ENCODE measurements around the gene ZNF407.
"Not testable (repeated sequence)": the region's sequence is repeated elsewhere in the genome, so short reads cannot be mapped to it uniquely, and the experiment has no call there.

The ZNF407 gene

DNA sequence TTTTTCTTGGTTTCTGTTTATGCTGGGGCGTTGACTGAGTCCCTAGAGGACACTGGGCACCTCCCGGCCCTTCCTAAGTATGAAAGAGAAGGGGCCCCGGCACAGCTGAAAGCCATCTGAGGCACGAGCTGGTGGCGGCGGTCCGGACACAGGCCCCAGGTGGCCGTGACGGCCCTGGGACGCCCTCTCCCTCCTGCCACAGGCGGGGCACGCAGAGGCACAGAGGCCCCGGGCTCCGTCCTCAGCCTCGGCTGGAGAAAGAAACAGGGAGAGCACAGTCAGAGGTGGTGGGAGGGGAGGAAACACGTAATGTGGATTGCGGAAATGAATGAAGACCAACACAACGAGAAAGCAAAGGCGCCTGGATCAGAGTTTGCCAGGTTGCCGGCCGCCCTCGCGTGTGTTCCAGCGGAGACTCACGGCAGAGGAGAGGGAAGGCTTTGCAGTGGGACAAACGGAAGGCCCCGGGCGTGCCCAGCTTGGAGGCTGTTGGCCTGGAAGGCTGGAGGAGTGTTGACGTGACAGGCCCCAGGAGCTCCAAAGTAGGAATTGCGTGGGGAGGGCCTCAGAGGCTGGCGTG lies 492.2 kb downstream of the ZNF407 start:
- ATAC-seq (replicated peaks; ENCODE audit: extremely low read depth, poor library complexity, severe bottlenecking) (no peak), DNase-seq (ENCODE audit: low spot score in 2 of 2) (no peak)
- Mint-ChIP-seq H3K4me3 (no peak overlapping the region), H3K9me3 (no peaks in the 10 kb centered on the region), H3K4me1 (no peaks in the 10 kb centered on the region), H3K27ac (ENCODE audit: low read depth) (no peak overlapping the region), H3K36me3 (ENCODE audit: insufficient read depth) (no peaks in the 10 kb centered on the region), H3K27me3 (no peaks in the 10 kb centered on the region)

DNA sequence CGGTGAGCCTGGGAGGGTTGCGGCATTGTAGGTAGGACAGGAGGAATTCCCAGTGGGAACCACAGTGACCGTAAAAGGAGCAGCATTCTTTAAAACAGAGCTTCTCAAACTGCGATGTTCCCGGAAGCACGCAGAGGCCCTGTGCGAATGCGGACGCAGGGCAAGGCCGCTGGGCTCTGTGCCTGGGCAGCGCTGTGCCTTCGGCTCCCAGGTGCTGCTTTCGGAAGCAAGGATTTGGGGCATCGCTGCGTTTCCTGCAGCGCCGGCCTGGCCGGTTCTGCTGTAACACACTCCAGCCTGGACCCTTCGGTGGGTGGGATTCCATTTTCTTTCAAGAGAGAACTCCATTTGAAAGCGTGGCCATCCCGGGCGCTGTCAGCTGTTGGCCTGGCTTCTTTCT lies 492.7 kb downstream of the ZNF407 start:
- Mint-ChIP-seq H3K27ac (ENCODE audit: low read depth) (no peak overlapping the region), H3K4me3 (no peak overlapping the region), H3K4me1 (no peaks in the 10 kb centered on the region), H3K9me3 (no peaks in the 10 kb centered on the region), H3K27me3 (no peaks in the 10 kb centered on the region), H3K36me3 (ENCODE audit: insufficient read depth) (no peaks in the 10 kb centered on the region)
- no peak for ATAC-seq (replicated peaks; ENCODE audit: extremely low read depth, poor library complexity, severe bottlenecking)
- no peak for DNase-seq (ENCODE audit: low spot score in 2 of 2)

- H3K9me3 Mint-ChIP-seq: no peaks in the 10 kb centered on the region
- H3K27ac Mint-ChIP-seq (ENCODE audit: low read depth): no peak overlapping the region
- H3K4me3 Mint-ChIP-seq: no peak overlapping the region
- H3K36me3 Mint-ChIP-seq (ENCODE audit: insufficient read depth): no peaks in the 10 kb centered on the region
- DNase-seq (ENCODE audit: low spot score in 2 of 2) (no peak), ATAC-seq (replicated peaks; ENCODE audit: extremely low read depth, poor library complexity, severe bottlenecking) (no peak)
- H3K27me3 Mint-ChIP-seq: no peaks in the 10 kb centered on the region
- no peaks in the 10 kb centered on the region for H3K4me1 Mint-ChIP-seq
Measured at GRCh38 chr18:75097491-75098225, 500.0 kb downstream of the ZNF407 start.

- H3K4me3 Mint-ChIP-seq: no peak overlapping the region
- H3K27ac Mint-ChIP-seq (ENCODE audit: low read depth): no peak overlapping the region
- no peaks in the 10 kb centered on the region for H3K27me3 Mint-ChIP-seq
Measured at GRCh38 chr18:75100832-75101630, 503.4 kb downstream of the ZNF407 start.

DNA sequence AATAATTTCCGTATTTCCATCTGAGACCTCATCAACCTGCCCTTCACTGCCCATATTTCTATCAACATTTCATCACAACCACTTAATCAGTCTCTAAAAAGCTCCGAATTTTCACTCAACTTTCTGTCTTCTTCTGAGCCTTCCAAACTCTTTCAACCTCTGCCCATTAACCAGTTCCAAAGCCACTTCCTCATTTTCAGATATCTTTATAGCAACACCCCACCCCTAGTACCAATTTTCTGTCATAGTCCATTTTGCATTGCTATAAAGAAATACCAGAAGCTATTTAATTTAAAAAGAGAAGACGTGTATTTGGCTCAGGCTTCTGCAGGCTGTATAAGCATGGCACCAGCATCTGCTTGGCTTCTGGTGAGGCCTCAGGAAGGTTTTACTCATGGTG lies 504.2 kb downstream of the ZNF407 start:
- Mint-ChIP-seq H3K9me3 (no peaks in the 10 kb centered on the region), H3K27me3 (no peaks in the 10 kb centered on the region), H3K4me1 (no peaks in the 10 kb centered on the region), H3K27ac (ENCODE audit: low read depth) (no peak overlapping the region), H3K4me3 (no peak overlapping the region), H3K36me3 (ENCODE audit: insufficient read depth) (no peaks in the 10 kb centered on the region)
- ATAC-seq (replicated peaks; ENCODE audit: extremely low read depth, poor library complexity, severe bottlenecking) (no peak), DNase-seq (ENCODE audit: low spot score in 2 of 2) (no peak)

More at GRCh38 chr18:75100832-75101630, 503.4 kb downstream of the ZNF407 start:
- Mint-ChIP-seq H3K36me3 (ENCODE audit: insufficient read depth) (no peaks in the 10 kb centered on the region), H3K4me1 (no peaks in the 10 kb centered on the region), H3K9me3 (no peaks in the 10 kb centered on the region)
- no peak for DNase-seq (ENCODE audit: low spot score in 2 of 2)
- no peak for ATAC-seq (replicated peaks; ENCODE audit: extremely low read depth, poor library complexity, severe bottlenecking)

DNA sequence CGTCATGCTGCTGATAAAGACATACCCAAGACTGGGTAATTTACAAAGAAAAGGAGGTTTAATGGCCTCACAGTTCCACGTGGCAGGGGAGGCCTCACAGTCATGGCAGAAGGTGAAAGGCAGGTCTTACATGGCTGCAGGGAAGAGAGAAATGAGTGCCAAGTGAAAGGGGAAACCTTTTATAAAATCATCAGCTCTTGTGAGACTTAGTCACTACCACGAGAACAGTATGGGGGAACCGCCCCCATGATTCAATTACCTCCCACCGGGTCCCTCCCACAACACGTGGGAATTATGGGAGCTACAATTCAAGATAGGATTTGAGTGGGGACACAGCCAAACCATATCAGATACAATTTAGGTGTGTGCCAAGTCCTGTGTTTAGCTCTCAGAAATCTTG lies 506.4 kb downstream of the ZNF407 start:
- not testable (repeated sequence) for ATAC-seq (replicated peaks; ENCODE audit: extremely low read depth, poor library complexity, severe bottlenecking); H3K9me3 Mint-ChIP-seq; H3K27ac Mint-ChIP-seq (ENCODE audit: low read depth); H3K4me3 Mint-ChIP-seq; H3K36me3 Mint-ChIP-seq (ENCODE audit: insufficient read depth); DNase-seq (ENCODE audit: low spot score in 2 of 2); H3K4me1 Mint-ChIP-seq
- peaks cover 14% of the 10 kb centered on the region for H3K27me3 Mint-ChIP-seq

DNA sequence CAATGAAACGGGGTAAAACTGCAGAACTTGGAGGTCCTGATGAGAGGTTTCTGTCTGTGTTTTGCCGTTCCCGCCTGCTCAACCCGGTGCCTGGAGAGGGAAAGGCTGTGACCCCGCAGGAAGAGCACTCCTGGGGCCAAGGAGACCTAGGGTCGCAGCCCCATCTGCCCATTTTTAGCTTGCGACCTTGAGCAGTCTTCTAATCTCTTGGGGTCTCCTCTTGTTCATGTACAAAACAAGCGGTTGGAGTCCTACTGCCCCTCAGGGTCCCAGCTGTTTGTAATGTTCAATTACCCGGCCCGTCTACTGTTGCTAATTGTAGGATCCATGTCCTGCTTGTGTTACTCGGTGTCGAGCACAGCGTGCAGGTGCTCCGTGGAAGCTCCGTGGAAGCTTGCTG lies 506.8 kb downstream of the ZNF407 start:
- H3K36me3 Mint-ChIP-seq (ENCODE audit: insufficient read depth): no peaks in the 10 kb centered on the region

GRCh38 chr18:75105551-75106254 lies 508.0 kb downstream of the ZNF407 start:
- H3K9me3 Mint-ChIP-seq: no peaks in the 10 kb centered on the region
- H3K27me3 Mint-ChIP-seq: peaks cover 20% of the 10 kb centered on the region
- ATAC-seq (replicated peaks; ENCODE audit: extremely low read depth, poor library complexity, severe bottlenecking): no peak
- H3K36me3 Mint-ChIP-seq (ENCODE audit: insufficient read depth): no peaks in the 10 kb centered on the region
- H3K4me1 Mint-ChIP-seq: no peaks in the 10 kb centered on the region
- H3K4me3 Mint-ChIP-seq: no peak overlapping the region
- H3K27ac Mint-ChIP-seq (ENCODE audit: low read depth): no peak overlapping the region
- no peak for DNase-seq (ENCODE audit: low spot score in 2 of 2)

More for the DNA sequence above, 506.8 kb downstream of the ZNF407 start:
- H3K9me3 Mint-ChIP-seq: no peaks in the 10 kb centered on the region
- no peak overlapping the region for H3K4me3 Mint-ChIP-seq
- no peak overlapping the region for H3K27ac Mint-ChIP-seq (ENCODE audit: low read depth)
- no peaks in the 10 kb centered on the region for H3K4me1 Mint-ChIP-seq
- DNase-seq (ENCODE audit: low spot score in 2 of 2) (no peak), ATAC-seq (replicated peaks; ENCODE audit: extremely low read depth, poor library complexity, severe bottlenecking) (no peak)
- H3K27me3 Mint-ChIP-seq: peaks cover 19% of the 10 kb centered on the region

GRCh38 chr18:75106746-75107145 lies 509.1 kb downstream of the ZNF407 start:
- DNase-seq (ENCODE audit: low spot score in 2 of 2) (no peak), ATAC-seq (replicated peaks; ENCODE audit: extremely low read depth, poor library complexity, severe bottlenecking) (no peak)
- Mint-ChIP-seq H3K36me3 (ENCODE audit: insufficient read depth) (peaks cover 1% of the 10 kb centered on the region), H3K9me3 (no peaks in the 10 kb centered on the region), H3K27me3 (peaks cover 20% of the 10 kb centered on the region), H3K4me3 (no peak overlapping the region), H3K27ac (ENCODE audit: low read depth) (no peak overlapping the region), H3K4me1 (no peaks in the 10 kb centered on the region)

- DNase-seq (ENCODE audit: low spot score in 2 of 2) (no peak), ATAC-seq (replicated peaks; ENCODE audit: extremely low read depth, poor library complexity, severe bottlenecking) (no peak)
- peaks cover 1% of the 10 kb centered on the region for H3K36me3 Mint-ChIP-seq (ENCODE audit: insufficient read depth)
- H3K4me1 Mint-ChIP-seq: no peaks in the 10 kb centered on the region
- H3K9me3 Mint-ChIP-seq: no peaks in the 10 kb centered on the region
- H3K27me3 Mint-ChIP-seq: peaks cover 20% of the 10 kb centered on the region
- H3K4me3 Mint-ChIP-seq: no peak overlapping the region
- no peak overlapping the region for H3K27ac Mint-ChIP-seq (ENCODE audit: low read depth)
Measured at GRCh38 chr18:75107196-75107930, 509.7 kb downstream of the ZNF407 start.

DNA sequence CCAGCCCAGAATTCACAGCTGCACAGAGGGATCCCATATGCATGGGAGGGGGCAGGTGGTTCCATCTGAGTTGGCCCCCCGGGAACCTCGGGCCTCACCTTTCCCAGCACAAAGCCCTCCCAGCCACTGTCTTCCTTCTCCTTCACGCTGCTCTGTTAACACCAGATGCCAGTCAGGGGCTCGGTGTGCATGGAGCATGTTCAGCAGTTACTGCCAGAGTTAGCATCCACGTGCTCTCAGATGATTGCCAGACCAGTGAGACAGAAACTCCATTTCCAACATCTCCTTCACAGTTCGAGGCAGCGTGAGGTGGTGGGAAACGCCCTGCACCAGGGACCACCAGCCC lies 510.2 kb downstream of the ZNF407 start:
- Mint-ChIP-seq H3K4me1 (no peaks in the 10 kb centered on the region), H3K9me3 (no peaks in the 10 kb centered on the region), H3K27ac (ENCODE audit: low read depth) (no peak overlapping the region), H3K27me3 (peaks cover 20% of the 10 kb centered on the region), H3K36me3 (ENCODE audit: insufficient read depth) (peaks cover 1% of the 10 kb centered on the region), H3K4me3 (no peak overlapping the region)
- ATAC-seq (replicated peaks; ENCODE audit: extremely low read depth, poor library complexity, severe bottlenecking) (no peak), DNase-seq (ENCODE audit: low spot score in 2 of 2) (no peak)

Measured in central memory CD8-positive, alpha-beta T cell (primary cell).